Inflammatory macrophage treated with lipopolysaccharide for 1 hour (primary cell): Measurements from ENCODE around the gene TBC1D8.

Experiments used
- DNase-seq, 2 donors: peaks; one replicate each; pipeline ENCODE4 v3.0.0-alpha.2; 2020 to 2022

TBC1D8 gene

GRCh38 chr2:100974712-100975520 lies 176.3 kb downstream of the TBC1D8 start:
- no peak for DNase-seq

- DNase-seq: no peak
These were observed 178.7 kb downstream of the TBC1D8 start for GRCh38 chr2:100972452-100972851.

GRCh38 chr2:100971221-100971620 lies 180.0 kb downstream of the TBC1D8 start:
- no peak for DNase-seq

GRCh38 chr2:100969998-100970397 lies 181.2 kb downstream of the TBC1D8 start:
- DNase-seq: no peak

GRCh38 chr2:100968146-100969145 lies 182.7 kb downstream of the TBC1D8 start:
- no peak for DNase-seq

GRCh38 chr2:100967716-100968115 lies 183.5 kb downstream of the TBC1D8 start:
- no peak for DNase-seq

GRCh38 chr2:100965596-100965995 lies 185.6 kb downstream of the TBC1D8 start:
- no peak for DNase-seq

- DNase-seq: no peak
These were observed 186.5 kb downstream of the TBC1D8 start for GRCh38 chr2:100964681-100965169.

- DNase-seq: no peak
These were observed 187.0 kb downstream of the TBC1D8 start for GRCh38 chr2:100964222-100964621.

- no peak for DNase-seq
These were observed 188.2 kb downstream of the TBC1D8 start for GRCh38 chr2:100963026-100963375.

- DNase-seq: no peak
These were observed 188.7 kb downstream of the TBC1D8 start for GRCh38 chr2:100962366-100963025.

GRCh38 chr2:100960688-100961087 lies 190.5 kb downstream of the TBC1D8 start:
- no peak for DNase-seq

GRCh38 chr2:100959225-100959880 lies 191.8 kb downstream of the TBC1D8 start:
- no peak for DNase-seq

GRCh38 chr2:100957996-100958653 lies 193.1 kb downstream of the TBC1D8 start:
- DNase-seq: no peak
